H9 (cell line): ENCODE data around the gene SYTL5. TPM values are rescaled to one million over a fixed set of nuclear protein-coding genes. Genes with fewer than 3 reads are reported as not detected.

ENCODE experiments used
- DNase-seq: peaks from one replicate; pipeline ENCODE4 v3.0.0-alpha.2; 2017
- H2AFZ ChIP-seq: one replicate; pipeline ENCODE4 v1.6.1; 2013; ENCODE audit warnings: mild to moderate bottlenecking, low read length, control low read depth, moderate library complexity
- H2AK5ac ChIP-seq: 2 replicates; pipeline ENCODE4 v1.6.1; 2013; ENCODE audit warnings: low read length, control low read depth, mixed read lengths; ENCODE audit not compliant: insufficient read length
- H2BK120ac ChIP-seq: one replicate; pipeline ENCODE4 v1.6.1; 2013; ENCODE audit warnings: low read depth, mild to moderate bottlenecking, low read length, control low read depth, inconsistent platforms; ENCODE audit not compliant: poor library complexity, severe bottlenecking
- H2BK12ac ChIP-seq: 2 replicates; pipeline ENCODE4 v1.6.1; 2013; ENCODE audit warnings: low read length, control low read depth, mixed read lengths, low read depth; ENCODE audit not compliant: insufficient read length
- H2BK15ac ChIP-seq: 2 replicates; pipeline ENCODE4 v1.6.1; 2013; ENCODE audit warnings: low read depth, low read length, control low read depth
- H2BK20ac ChIP-seq: one replicate; pipeline ENCODE4 v1.6.1; 2013; ENCODE audit warnings: low read depth, mild to moderate bottlenecking, low read length, control low read depth, inconsistent platforms; ENCODE audit not compliant: poor library complexity, severe bottlenecking
- H2BK5ac ChIP-seq: 2 replicates; pipeline ENCODE4 v1.6.1; 2013; ENCODE audit warnings: low read length, control low read depth, mixed read lengths; ENCODE audit not compliant: insufficient read length
- H3K14ac ChIP-seq: 2 replicates; pipeline ENCODE4 v1.6.1; 2013; ENCODE audit warnings: low read length, control low read depth; ENCODE audit not compliant: insufficient read depth
- H3K18ac ChIP-seq: 2 replicates; pipeline ENCODE4 v1.6.1; 2013; ENCODE audit warnings: low read depth, mild to moderate bottlenecking, mixed read lengths, low read length, control low read depth; ENCODE audit not compliant: insufficient read length
- H3K23ac ChIP-seq: 2 replicates; pipeline ENCODE4 v1.6.1; 2013; ENCODE audit warnings: low read length, control low read depth, mixed read lengths, low read depth; ENCODE audit not compliant: insufficient read length
- H3K23me2 ChIP-seq: 2 replicates; pipeline ENCODE4 v1.6.1; 2013; ENCODE audit warnings: low read depth, mild to moderate bottlenecking, mixed read lengths, low read length, control low read depth; ENCODE audit not compliant: insufficient read length, poor library complexity, severe bottlenecking
- H3K27ac ChIP-seq: 2 replicates; pipeline ENCODE4 v1.5.1; 2013; ENCODE audit warnings: low read length, control low read depth, mixed read lengths, low read depth; ENCODE audit not compliant: insufficient read length
- H3K27me3 ChIP-seq: 2 replicates; pipeline ENCODE4 v1.6.1; 2013; ENCODE audit warnings: low read length, control low read depth, inconsistent platforms; ENCODE audit not compliant: insufficient read depth
- H3K4ac ChIP-seq: 2 replicates; pipeline ENCODE4 v1.6.1; 2013; ENCODE audit warnings: low read depth, mild to moderate bottlenecking, control low read depth, inconsistent platforms, low read length, moderate library complexity
- H3K4me1 ChIP-seq: 2 replicates; pipeline ENCODE4 v1.6.1; 2013; ENCODE audit warnings: low read length, control low read depth, inconsistent platforms; ENCODE audit not compliant: insufficient read depth
- H3K4me2 ChIP-seq: 2 replicates; pipeline ENCODE4 v1.6.1; 2013; ENCODE audit warnings: low read length, control low read depth, mixed read lengths; ENCODE audit not compliant: insufficient read length, insufficient read depth
- H3K56ac ChIP-seq: 2 replicates; pipeline ENCODE4 v1.6.1; 2013; ENCODE audit warnings: low read depth, mild to moderate bottlenecking, mixed read lengths, low read length, control low read depth; ENCODE audit not compliant: insufficient read length
- H3K79me1 ChIP-seq: 2 replicates; pipeline ENCODE4 v1.6.1; 2013; ENCODE audit warnings: low read depth, mild to moderate bottlenecking, moderate library complexity, low read length, control low read depth, inconsistent platforms; ENCODE audit not compliant: insufficient read depth, poor library complexity, severe bottlenecking
- H3K79me2 ChIP-seq: 2 replicates; pipeline ENCODE4 v1.6.1; 2013; ENCODE audit warnings: low read length, control low read depth, inconsistent platforms; ENCODE audit not compliant: insufficient read depth
- H3K9ac ChIP-seq: 2 replicates; pipeline ENCODE4 v1.6.1; 2013; ENCODE audit warnings: low read length, control low read depth, mixed read lengths; ENCODE audit not compliant: insufficient read length; ENCODE audit errors: extremely low read depth
- H3K9me3 ChIP-seq: one replicate; pipeline ENCODE4 v1.6.1; 2013; ENCODE audit warnings: low read depth, low read length, inconsistent platforms; ENCODE audit not compliant: control insufficient read depth
- H3T11ph ChIP-seq: one replicate; pipeline ENCODE4 v1.6.1; 2013; ENCODE audit warnings: mild to moderate bottlenecking, low read length, control low read depth, inconsistent platforms
- H4K20me1 ChIP-seq: one replicate; pipeline ENCODE4 v1.6.1; 2013; ENCODE audit not compliant: control insufficient read depth, insufficient read length, insufficient read depth
- H4K5ac ChIP-seq: 2 replicates; pipeline ENCODE4 v1.6.1; 2013; ENCODE audit warnings: low read depth, mild to moderate bottlenecking, mixed read lengths, low read length, control low read depth; ENCODE audit not compliant: insufficient read length
- H4K8ac ChIP-seq: replicated peaks from 2 replicates; pipeline ENCODE4 v1.6.1; 2013; ENCODE audit warnings: low read length, control low read depth, mixed read lengths, low read depth; ENCODE audit not compliant: insufficient read length
- H4K91ac ChIP-seq: 2 replicates; pipeline ENCODE4 v1.6.1; 2013; ENCODE audit warnings: low read depth, mild to moderate bottlenecking, moderate library complexity, mixed read lengths, low read length, control low read depth; ENCODE audit not compliant: insufficient read length
- H3K27ac Mint-ChIP-seq, 3 experiments: 2 replicates in 2 of 3; 3 replicates in 1 of 3; pipeline ENCODE4 v1.8.0; 2020 to 2021; ENCODE audit warnings: mixed read lengths in 3 of 3, mild to moderate bottlenecking in 1 of 3, moderate library complexity in 1 of 3
- H3K27me3 Mint-ChIP-seq: 2 replicates; pipeline ENCODE4 v1.8.0; 2021; ENCODE audit warnings: low read depth, mild to moderate bottlenecking, moderate library complexity, mixed read lengths
- H3K36me3 Mint-ChIP-seq, 3 experiments: 2 replicates in 2 of 3; 3 replicates in 1 of 3; pipeline ENCODE4 v1.8.0; 2020 to 2021; ENCODE audit warnings: low read depth in 3 of 3, mixed read lengths in 3 of 3; ENCODE audit not compliant: insufficient read depth in 1 of 3
- H3K4me1 Mint-ChIP-seq, 2 experiments: 2 replicates each; pipeline ENCODE4 v1.8.0; 2020; ENCODE audit warnings: mixed read lengths in 2 of 2
- H3K4me3 Mint-ChIP-seq, 2 experiments: 2 replicates in 1 of 2; 3 replicates in 1 of 2; pipeline ENCODE4 v1.8.0; 2020 to 2021; ENCODE audit warnings: mild to moderate bottlenecking in 2 of 2, mixed read lengths in 2 of 2, moderate library complexity in 1 of 2
- H3K9me3 Mint-ChIP-seq, 2 experiments: 2 replicates in 1 of 2; 3 replicates in 1 of 2; pipeline ENCODE4 v1.8.0; 2020; ENCODE audit warnings: mild to moderate bottlenecking in 2 of 2, mixed read lengths in 2 of 2, moderate library complexity in 1 of 2
- CTCF ChIP-seq: fragments of 200-600 bp; sonication (generic); conservative IDR thresholded peaks from 3 replicates; pipeline ENCODE4 v1.8.0; 2021; ENCODE audit warnings: antibody characterized with exemption, mild to moderate bottlenecking
- WGBS: extraction: QIAGEN DNeasy Blood & Tissue Kit; methylation state at CpG from one replicate; pipeline ENCODE4 v1.1.7; 2013; ENCODE audit warnings: missing lambda C conversion rate, low lambda C conversion rate, mixed read lengths; ENCODE audit not compliant: insufficient read length; ENCODE audit errors: extremely low coverage; 5-methylcytosine and 5-hydroxymethylcytosine counted together
- total RNA-seq: library from RNA; stranded (reverse); gene quantifications from 2 replicates; pipeline ENCODE4 v1.2.1, GENCODE V29; 2021

The SYTL5 gene
- total RNA-seq, 1 experiment from 2014 or later, result 0.15 TPM

DNA sequence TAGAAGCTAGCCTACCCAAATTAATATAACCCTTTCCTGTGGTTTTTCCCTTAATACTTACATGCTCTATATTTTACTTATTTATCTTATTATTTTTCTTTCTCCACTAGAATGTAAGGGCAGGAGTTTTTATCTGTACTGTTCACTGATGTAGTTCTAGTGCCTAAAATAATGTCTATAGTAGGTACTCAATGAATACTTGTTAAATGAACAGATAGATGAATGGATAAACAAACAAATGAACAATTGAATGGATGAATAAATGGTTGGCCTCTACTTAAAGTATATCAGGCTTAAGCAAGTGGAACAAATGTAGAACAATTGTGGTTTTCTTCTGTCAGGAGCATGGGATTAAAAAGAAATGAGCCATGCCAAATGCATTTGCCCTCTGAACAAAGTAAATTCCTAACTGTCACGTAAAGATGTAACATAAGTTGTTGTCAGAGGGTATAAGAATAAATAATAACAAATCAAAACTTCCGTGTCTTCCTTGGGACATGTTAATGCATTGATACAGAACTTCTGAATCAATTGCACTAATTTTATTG is 54.1 kb downstream of the SYTL5 start:
- Histone ChIP-seq H2AFZ (no peak overlapping the region), H2BK20ac (no peak overlapping the region), H3K4me1 (no peaks in the 10 kb centered on the region), H2BK120ac (no peak overlapping the region), H4K20me1 (no peaks in the 10 kb centered on the region), H2BK5ac (no peak overlapping the region), H3K79me1 (no peaks in the 10 kb centered on the region), H3K14ac (no peak overlapping the region), H3K4ac (no peak overlapping the region), H2AK5ac (no peak overlapping the region), H3K9me3 (peaks cover 5% of the 10 kb centered on the region), H2BK12ac (no peak overlapping the region), H3K4me2 (no peak overlapping the region), H3K27ac (no peak overlapping the region), H3K56ac (no peak overlapping the region), H3K23me2 (no peaks in the 10 kb centered on the region), H3T11ph (no peak overlapping the region), H4K8ac (no peak overlapping the region), H4K91ac (no peak overlapping the region), H3K27me3 (no peaks in the 10 kb centered on the region), H4K5ac (no peak overlapping the region), H3K9ac (no peak overlapping the region), H3K79me2 (no peaks in the 10 kb centered on the region), H3K18ac (no peak overlapping the region), H3K23ac (no peak overlapping the region), H2BK15ac (no peak overlapping the region)
- no peaks in the 10 kb centered on the region for H3K4me1 Mint-ChIP-seq
- H3K27me3 Mint-ChIP-seq, result no peaks in the 10 kb centered on the region
- no peak overlapping the region for H3K4me3 Mint-ChIP-seq
- peaks cover 48 to 57% of the 10 kb centered on the region in 2 experiments for H3K9me3 Mint-ChIP-seq
- WGBS, result no CpG with 5 or more reads among the region's 2 CpGs
- no peaks in the 10 kb centered on the region; a peak in 1 of 7 replicates for H3K36me3 Mint-ChIP-seq
- DNase-seq, result no peak
- H3K27ac Mint-ChIP-seq, result no peak overlapping the region
- TF ChIP-seq CTCF, result no peak
